Adrenal gland (tissue), 12 donors: ENCODE measurements around the gene CACNA1D. TPM values are rescaled to one million over a fixed set of nuclear protein-coding genes. Genes with fewer than 3 reads are reported as not detected.

Experiments
- DNase-seq, 7 donors: peaks; one replicate each; pipeline ENCODE4 v3.0.0-alpha.2; 2019 to 2020
- H3K27ac ChIP-seq, 5 donors: fragments of 200-600 bp; sonication (generic) in 4 of 5; 1 replicate in 3 of 5; 2 replicates in 2 of 5; pipeline versions ENCODE4 v1.5.1 to v1.8.0; 2016 to 2020; ENCODE audit warnings: mild to moderate bottlenecking in 1 of 5
- H3K27me3 ChIP-seq: fragments of 200-600 bp; 2 replicates; pipeline ENCODE4 v1.8.0; 2021
- H3K36me3 ChIP-seq, 2 donors: fragments of 200-600 bp; replicated peaks in 1 of 2; 1 replicate in 1 of 2; 2 replicates in 1 of 2; pipeline versions ENCODE4 v1.5.1 to v1.8.0; 2018 to 2022
- H3K4me1 ChIP-seq, 2 donors: fragments of 200-600 bp; replicated peaks in 1 of 2; 1 replicate in 1 of 2; 2 replicates in 1 of 2; pipeline versions ENCODE4 v1.5.1 to v1.8.0; 2018 to 2021
- H3K4me3 ChIP-seq, 4 donors: fragments of 200-600 bp; sonication (generic) in 3 of 4; one replicate each; pipeline ENCODE4 v1.5.1; 2016 to 2018
- H3K9me3 ChIP-seq, 3 donors: fragments of 200-600 bp; sonication (generic) in 1 of 3; replicated peaks in 1 of 3; 1 replicate in 2 of 3; 2 replicates in 1 of 3; pipeline versions ENCODE4 v1.5.1 to v1.8.0; 2016 to 2021
- POLR2A ChIP-seq, 2 donors: fragments of 450-650 bp; IDR thresholded peaks; one replicate each; pipeline ENCODE4 v1.6.1; 2017; ENCODE audit warnings: antibody characterized with exemption in 2 of 2, mild to moderate bottlenecking in 2 of 2, moderate library complexity in 1 of 2
- WGBS, 4 donors: extraction: QIAGEN DNeasy Blood & Tissue Kit in 2 of 4; methylation state at CpG; one replicate each; pipeline versions ENCODE4 v1.1.5 to v1.1.7; 2013 to 2017; 5-methylcytosine and 5-hydroxymethylcytosine counted together
- intact Hi-C, 2 donors: fragments of 100-400 bp; cut with DNase I; formaldehyde crosslinking; loops; one replicate each; pipeline versions ENCODE4 v1.14.1 to v1.15.0; 2022 to 2023
- polyA plus RNA-seq, 3 donors: library from polyadenylated mRNA; stranded (reverse); fragments of 200-250 nt in 2 of 3; fragments of 350-450 nt in 1 of 3; fragmentation: Illumina TruSeq in 1 of 3; extraction: RNeasy Lipid Tissue Mini Kit (QIAGEN cat#74804) in 1 of 3; gene quantifications; one replicate each; pipeline ENCODE4 v1.2.3, GENCODE V29; 2013 to 2014
- total RNA-seq, 9 donors: library from RNA; depleted of rRNA in 4 of 9; stranded (reverse); fragments of >200 nt in 4 of 9; fragments of 120-200 nt in 1 of 9; fragmentation: NEBNext Ultra II Directional in 1 of 9; extraction: Animal tissue kit (Norgen Biotek cat#: 25700) in 1 of 9; gene quantifications; one replicate each; pipeline versions ENCODE4 v1.1.0 to v1.2.4, GENCODE V29; 2013 to 2023
- TF ChIP-seq, protein P1 (sequence below), 6 experiments: fragments of 450-650 bp in 4 of 6; fragments of 200-600 bp in 2 of 6; sonication (generic) in 1 of 6; IDR thresholded peaks; 1 replicate in 5 of 6; 2 replicates in 1 of 6; pipeline versions ENCODE4 v1.5.1 to v1.8.0; 2016 to 2021; ENCODE audit warnings: antibody characterized with exemption in 6 of 6, mild to moderate bottlenecking in 2 of 6, moderate library complexity in 1 of 6
- donor health status: healthy with polysubstance abuse.
- donor health status: Bipolar disorder and iron deficiency.
- donor health status: DM: yes; HTN: yes; CAD: no.
- donor health status: DM: no; HTN: no; CAD: no.
- donor health status: DM: no; HTN: no; CAD: no.
- donor health status: DM: yes; HTN: yes; CAD: no.

Gene CACNA1D
- total and polyA plus RNA-seq, 12 donors, result 25.8 to 111 (median 63.0) TPM

DNA sequence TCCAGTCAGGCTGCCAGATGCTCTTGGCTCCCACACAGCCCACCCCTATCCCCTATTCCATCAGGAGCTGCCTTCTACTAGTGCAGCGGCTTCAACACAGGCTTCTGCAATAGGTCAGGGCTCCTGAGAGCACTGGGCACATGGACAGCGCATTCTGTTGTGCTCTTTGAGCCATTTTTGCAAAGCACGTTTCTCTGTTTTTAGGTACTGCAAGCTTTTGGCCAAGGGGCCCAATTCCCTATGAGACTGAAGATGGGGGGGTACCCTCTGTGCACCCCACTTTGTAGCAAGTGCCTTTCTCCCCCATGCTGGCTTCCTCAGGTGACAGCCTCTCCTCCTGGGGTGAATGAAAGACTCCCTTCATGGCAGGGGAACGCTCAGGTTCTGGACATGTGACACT lies 320.7 kb downstream of the CACNA1D start:
- Histone ChIP-seq H3K9me3 (no peaks in the 10 kb centered on the region), H3K4me3 (no peak overlapping the region), H3K27ac (no peak overlapping the region), H3K36me3 (peaks cover 0 to 32% of the 10 kb centered on the region in 2 donors), H3K27me3 (no peaks in the 10 kb centered on the region), H3K4me1 (no peaks in the 10 kb centered on the region)
- peak in 1 of 7 donors; percentile 25 for DNase-seq
- WGBS, 4 donors, result 93 to 98% (median 96%) methylated on average over 4 of the region's 4 CpGs
- TF ChIP-seq, protein P1, sequence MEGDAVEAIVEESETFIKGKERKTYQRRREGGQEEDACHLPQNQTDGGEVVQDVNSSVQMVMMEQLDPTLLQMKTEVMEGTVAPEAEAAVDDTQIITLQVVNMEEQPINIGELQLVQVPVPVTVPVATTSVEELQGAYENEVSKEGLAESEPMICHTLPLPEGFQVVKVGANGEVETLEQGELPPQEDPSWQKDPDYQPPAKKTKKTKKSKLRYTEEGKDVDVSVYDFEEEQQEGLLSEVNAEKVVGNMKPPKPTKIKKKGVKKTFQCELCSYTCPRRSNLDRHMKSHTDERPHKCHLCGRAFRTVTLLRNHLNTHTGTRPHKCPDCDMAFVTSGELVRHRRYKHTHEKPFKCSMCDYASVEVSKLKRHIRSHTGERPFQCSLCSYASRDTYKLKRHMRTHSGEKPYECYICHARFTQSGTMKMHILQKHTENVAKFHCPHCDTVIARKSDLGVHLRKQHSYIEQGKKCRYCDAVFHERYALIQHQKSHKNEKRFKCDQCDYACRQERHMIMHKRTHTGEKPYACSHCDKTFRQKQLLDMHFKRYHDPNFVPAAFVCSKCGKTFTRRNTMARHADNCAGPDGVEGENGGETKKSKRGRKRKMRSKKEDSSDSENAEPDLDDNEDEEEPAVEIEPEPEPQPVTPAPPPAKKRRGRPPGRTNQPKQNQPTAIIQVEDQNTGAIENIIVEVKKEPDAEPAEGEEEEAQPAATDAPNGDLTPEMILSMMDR (IDR thresholded peaks at IDR 0.05), result no peak
- TF ChIP-seq POLR2A (IDR thresholded peaks at IDR 0.05), result no peak
- intact Hi-C loops, result no loop called here

DNA sequence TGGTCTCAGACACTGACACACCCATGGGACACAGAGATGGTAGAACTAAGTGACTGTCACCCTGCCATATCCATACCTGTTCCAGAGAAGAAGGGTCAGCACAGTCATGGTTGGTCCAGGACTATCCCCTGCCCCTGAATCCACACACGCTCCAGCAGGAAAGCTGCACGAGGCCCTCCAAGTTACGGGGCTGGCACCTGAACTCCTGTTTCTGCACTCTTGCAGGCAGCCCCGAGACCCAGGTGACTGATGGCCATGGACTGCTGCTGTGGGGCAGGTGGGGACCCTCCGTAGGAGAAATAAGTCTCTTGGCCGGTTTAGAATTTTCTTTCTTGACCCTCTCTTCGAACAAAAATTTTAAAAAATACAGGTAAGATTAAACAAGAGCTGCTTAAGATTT lies 321.2 kb downstream of the CACNA1D start:
- intact Hi-C loops, result no loop called here
- Histone ChIP-seq H3K27me3 (no peaks in the 10 kb centered on the region), H3K27ac (no peak overlapping the region), H3K4me1 (no peaks in the 10 kb centered on the region), H3K9me3 (no peaks in the 10 kb centered on the region), H3K4me3 (no peak overlapping the region), H3K36me3 (peaks cover 0 to 27% of the 10 kb centered on the region in 2 donors)
- peak in 1 of 7 donors; percentile 43 for DNase-seq
- 91 to 98% (median 94%) methylated on average over 6 to 7 of the region's 7 CpGs for WGBS, 4 donors
- TF ChIP-seq, protein P1 (IDR thresholded peaks at IDR 0.05), result no peak
- TF ChIP-seq POLR2A (IDR thresholded peaks at IDR 0.05), result no peak

DNA sequence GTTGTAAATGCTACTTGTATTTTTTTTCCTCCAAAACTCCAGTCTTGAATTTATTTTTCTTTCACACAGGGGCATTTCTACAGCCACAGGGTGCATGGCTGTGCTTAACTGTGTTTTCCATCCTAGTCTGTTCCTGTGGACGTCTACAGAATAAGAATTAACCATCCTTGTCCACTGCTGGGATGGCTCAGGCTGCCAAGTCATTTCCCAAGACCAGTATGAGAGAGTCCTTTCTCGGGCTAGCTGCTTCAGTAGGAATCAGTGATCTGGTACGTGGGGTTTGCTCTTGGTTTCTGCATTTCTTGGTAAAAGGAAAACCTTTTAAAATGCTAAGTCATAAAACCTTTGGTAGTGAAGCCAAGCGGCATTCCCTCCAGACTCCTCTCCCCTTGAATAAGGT lies 322.0 kb downstream of the CACNA1D start:
- WGBS, 4 donors, result 86 to 91% (median 88%) methylated on average over 4 of the region's 4 CpGs
- Histone ChIP-seq H3K27ac (no peak overlapping the region), H3K36me3 (peaks cover 0 to 19% of the 10 kb centered on the region in 2 donors), H3K4me1 (no peaks in the 10 kb centered on the region), H3K4me3 (no peak overlapping the region), H3K27me3 (no peaks in the 10 kb centered on the region), H3K9me3 (no peaks in the 10 kb centered on the region)
- TF ChIP-seq, protein P1 (IDR thresholded peaks at IDR 0.05), result no peak
- TF ChIP-seq POLR2A (IDR thresholded peaks at IDR 0.05), result no peak
- intact Hi-C loops, result no loop called here
- DNase-seq, result peak in 1 of 7 donors; percentile 25

DNA sequence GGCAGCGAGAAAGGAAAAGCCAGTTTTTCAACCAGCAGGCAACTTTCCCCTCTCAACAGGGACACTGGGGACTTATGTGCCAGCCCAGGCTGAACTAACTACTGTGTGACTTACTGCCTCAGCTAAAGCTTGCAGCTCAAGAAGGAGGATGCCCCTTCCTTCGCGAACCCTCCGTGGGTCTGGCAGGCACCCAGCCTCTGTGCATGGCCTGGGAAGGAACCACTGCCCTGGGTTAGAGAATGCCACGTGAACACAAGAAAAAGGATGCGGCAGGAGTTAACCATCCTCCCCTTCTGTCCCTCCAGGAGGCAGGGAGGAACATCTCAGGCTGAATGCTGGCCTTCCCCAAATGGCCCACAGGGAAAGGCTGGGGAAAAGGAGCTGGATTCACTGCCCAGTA lies 322.8 kb downstream of the CACNA1D start:
- peak in 1 of 7 donors; percentile 41 for DNase-seq
- intact Hi-C loops, result no loop called here
- 88 to 91% (median 89%) methylated on average over 5 to 6 of the region's 6 CpGs for WGBS, 4 donors
- H3K4me3 ChIP-seq, result no peak overlapping the region
- H3K36me3 ChIP-seq, result peaks cover 0 to 17% of the 10 kb centered on the region in 2 donors
- H3K9me3 ChIP-seq, result no peaks in the 10 kb centered on the region
- peaks cover 0 to 4% of the 10 kb centered on the region in 2 donors for H3K4me1 ChIP-seq
- no peaks in the 10 kb centered on the region for H3K27me3 ChIP-seq
- TF ChIP-seq, protein P1 (IDR thresholded peaks at IDR 0.05), result no peak
- TF ChIP-seq POLR2A (IDR thresholded peaks at IDR 0.05), result no peak
- H3K27ac ChIP-seq, result no peak overlapping the region
